Midbrain (tissue), 1 donor: Measurements from ENCODE around the gene TM9SF1.
"Not testable (repeated sequence)": the region's sequence is repeated elsewhere in the genome, so short reads cannot be mapped to it uniquely, and the experiment has no call there.

Source experiments
- DNase-seq: peaks from one replicate; lab custom pipeline; 2025; lab: John Stamatoyannopoulos, UW

Gene TM9SF1

DNA sequence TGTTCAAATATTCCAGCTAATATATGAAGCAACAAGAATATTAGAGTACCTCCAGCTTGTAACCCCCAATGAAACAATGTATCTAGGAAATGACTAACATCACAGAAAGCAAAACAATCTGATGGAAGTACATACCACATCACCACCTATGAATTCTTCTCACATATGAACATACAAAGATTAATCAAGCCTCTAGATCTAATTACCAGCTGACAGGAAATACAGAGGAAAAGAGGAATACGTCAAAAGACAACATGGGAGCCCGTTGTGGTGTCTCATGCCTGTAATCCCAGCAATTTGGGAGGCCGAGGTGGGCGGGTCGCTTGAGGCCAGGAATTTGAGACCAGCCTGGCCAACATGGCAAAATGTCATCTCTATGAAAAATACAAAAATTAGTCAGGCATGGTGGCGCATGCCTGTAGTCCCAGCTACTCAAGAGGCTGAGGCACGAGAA lies 29.4 kb upstream of the TM9SF1 start:
- DNase-seq, result no peak

GRCh38 chr14:24222987-24223386 lies 27.7 kb upstream of the TM9SF1 start:
- not testable (repeated sequence) for DNase-seq

GRCh38 chr14:24219521-24219920 lies 24.3 kb upstream of the TM9SF1 start:
- no peak for DNase-seq

GRCh38 chr14:24219080-24219479 lies 23.8 kb upstream of the TM9SF1 start:
- DNase-seq, result no peak

DNA sequence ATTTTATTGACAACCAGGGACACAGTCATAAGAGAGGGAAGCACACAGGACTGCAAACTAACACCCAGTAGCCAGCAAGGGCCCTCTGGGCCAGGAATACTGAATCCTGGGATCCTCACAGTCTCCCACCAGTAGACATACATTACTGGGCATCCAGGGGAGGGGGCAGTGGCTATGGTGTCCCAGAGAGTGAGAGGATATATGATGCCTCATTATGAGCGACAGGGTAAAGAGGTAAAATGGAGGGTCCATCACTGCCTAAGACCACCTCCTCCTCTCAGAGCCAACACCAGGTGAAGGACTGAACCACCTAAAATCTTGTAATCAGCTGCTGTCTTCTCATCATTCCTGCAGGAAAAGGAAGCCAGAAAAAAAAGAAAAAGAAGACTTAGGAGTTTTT lies 21.6 kb upstream of the TM9SF1 start:
- DNase-seq, result not testable (repeated sequence)

- no peak for DNase-seq
Measured at GRCh38 chr14:24216345-24216699, 21.1 kb upstream of the TM9SF1 start.

DNA sequence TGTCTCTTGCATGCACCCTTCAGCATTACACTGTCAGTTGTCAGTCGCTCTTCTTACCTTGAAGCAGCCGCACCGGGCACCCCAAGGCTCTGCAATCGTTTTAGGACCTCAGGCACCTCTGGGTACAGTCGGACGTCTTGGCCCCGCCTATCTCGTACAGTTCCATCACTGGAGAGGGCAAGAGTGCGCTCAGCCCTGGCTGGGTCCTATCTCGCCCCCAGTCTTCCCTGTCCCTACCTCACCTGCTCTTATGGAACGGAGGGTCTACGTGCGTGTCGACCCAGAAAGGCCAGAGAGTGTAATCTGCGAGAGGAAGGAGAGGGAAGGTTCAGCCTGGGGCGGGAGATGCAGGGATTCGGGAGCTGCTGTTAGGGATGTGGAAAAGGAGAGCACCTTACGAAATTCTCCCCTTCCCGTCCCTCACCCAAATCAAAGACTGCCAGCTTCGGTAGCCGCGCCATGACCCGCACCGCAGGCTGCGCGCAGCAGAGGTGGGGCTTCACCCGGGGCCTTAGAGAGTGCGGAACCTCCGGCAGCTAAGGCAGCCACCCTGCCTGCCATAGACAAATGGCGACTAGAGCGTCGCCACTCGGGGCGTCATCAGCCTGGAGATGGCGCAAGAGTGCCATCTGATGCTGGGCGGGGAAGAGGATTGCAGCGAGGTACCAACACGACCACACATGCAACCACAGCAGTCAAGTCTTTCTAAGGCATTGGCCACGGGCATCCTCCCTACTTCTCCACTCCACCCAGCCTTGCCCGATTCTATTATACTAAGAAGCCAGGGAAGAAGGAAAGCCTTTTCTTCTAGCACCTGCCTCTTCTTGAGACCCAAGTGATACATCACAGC lies 20.5 kb upstream of the TM9SF1 start, which contains the start of gene MDP1:
TSS of gene MDP1 (minus strand) at position 572 of the 850 bp plus-strand sequence. CDS start at position 461, 111 bp downstream.
- DNase-seq, result peak; percentile 89

DNA sequence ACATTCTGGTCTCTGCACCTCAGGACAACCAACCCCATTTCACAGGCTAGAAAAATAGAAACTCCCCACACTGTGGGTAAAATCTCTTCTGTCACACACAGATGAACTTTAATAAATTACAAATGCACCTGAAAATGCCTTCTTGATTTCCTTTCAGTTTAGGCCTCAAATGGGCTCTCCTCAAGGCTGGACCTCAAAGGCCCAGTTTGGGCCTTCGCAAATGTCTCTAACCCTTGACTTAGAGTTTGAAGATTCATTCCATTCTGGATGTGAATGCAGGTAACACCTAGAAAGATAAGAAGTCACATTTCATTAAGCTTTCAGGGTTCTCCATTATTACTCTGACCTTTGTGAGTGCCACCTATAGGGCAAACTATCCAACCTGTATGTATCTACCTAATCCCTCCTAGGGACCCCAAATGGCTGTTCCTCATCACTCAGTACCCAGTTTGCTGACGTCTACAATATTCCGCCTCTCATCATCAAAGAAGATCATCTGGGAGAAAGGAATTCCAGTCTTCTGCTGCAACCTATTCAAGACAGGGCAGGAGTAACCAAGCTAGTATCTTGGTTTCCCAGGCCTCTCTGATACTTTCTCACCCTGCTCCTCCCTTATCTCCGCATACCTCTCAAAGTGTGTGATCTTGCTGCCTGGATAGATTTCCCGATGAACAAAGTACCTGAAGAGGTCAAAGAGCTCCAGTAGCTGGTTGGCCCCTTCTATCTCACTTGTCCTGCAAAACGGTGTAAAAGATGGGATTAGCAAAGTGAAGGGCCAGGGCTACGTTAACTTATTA lies 18.8 kb upstream of the TM9SF1 start:
- DNase-seq, result no peak

GRCh38 chr14:24212924-24213865 lies 18.0 kb upstream of the TM9SF1 start, which contains the start of gene CHMP4A:
TSS of gene CHMP4A (minus strand) at chr14:24213488. CDS start at chr14:24213439, 49 bp downstream.
- DNase-seq, result peak; percentile 90

GRCh38 chr14:24211311-24211710 lies 16.1 kb upstream of the TM9SF1 start:
- no peak for DNase-seq

- no peak for DNase-seq
Measured at GRCh38 chr14:24207625-24208024, 12.4 kb upstream of the TM9SF1 start.

DNA sequence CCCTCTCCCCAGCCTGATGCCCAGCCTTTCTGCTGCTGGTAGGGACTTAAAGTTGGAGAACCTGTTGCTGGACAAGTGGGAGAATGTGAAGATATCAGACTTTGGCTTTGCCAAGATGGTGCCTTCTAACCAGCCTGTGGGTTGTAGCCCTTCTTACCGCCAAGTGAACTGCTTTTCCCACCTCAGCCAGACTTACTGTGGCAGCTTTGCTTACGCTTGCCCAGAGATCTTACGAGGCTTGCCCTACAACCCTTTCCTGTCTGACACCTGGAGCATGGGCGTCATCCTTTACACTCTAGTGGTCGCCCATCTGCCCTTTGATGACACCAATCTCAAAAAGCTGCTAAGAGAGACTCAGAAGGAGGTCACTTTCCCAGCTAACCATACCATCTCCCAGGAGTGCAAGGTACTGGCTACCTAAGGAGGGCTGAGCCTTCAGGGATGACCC lies 11.9 kb upstream of the TM9SF1 start:
- DNase-seq, result no peak

- DNase-seq, result no peak
Measured at GRCh38 chr14:24206260-24207103, 11.2 kb upstream of the TM9SF1 start.

- DNase-seq, result no peak
Measured at GRCh38 chr14:24204163-24205146, 9.2 kb upstream of the TM9SF1 start.

- DNase-seq, result not testable (repeated sequence)
Measured at GRCh38 chr14:24203249-24203886, 8.1 kb upstream of the TM9SF1 start.

DNA sequence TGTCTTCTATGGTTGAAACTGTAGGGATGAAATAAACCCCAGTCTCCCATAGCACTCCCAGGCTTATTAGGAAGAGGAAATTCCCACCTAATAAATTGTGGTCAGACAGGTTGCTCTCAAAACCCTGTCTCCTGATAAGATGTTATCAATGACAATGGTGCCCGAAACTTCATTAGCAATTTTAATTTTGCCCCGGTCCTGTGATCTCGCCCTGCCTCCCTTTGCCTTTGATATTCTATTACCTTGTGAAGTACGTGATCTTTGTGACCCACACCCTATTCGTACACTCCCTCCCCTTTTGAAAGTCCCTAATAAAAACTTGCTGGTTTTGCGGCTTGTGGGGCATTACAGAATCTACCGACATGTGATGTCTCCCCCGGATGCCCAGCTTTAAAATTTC lies 7.3 kb upstream of the TM9SF1 start:
- DNase-seq, result not testable (repeated sequence)

DNA sequence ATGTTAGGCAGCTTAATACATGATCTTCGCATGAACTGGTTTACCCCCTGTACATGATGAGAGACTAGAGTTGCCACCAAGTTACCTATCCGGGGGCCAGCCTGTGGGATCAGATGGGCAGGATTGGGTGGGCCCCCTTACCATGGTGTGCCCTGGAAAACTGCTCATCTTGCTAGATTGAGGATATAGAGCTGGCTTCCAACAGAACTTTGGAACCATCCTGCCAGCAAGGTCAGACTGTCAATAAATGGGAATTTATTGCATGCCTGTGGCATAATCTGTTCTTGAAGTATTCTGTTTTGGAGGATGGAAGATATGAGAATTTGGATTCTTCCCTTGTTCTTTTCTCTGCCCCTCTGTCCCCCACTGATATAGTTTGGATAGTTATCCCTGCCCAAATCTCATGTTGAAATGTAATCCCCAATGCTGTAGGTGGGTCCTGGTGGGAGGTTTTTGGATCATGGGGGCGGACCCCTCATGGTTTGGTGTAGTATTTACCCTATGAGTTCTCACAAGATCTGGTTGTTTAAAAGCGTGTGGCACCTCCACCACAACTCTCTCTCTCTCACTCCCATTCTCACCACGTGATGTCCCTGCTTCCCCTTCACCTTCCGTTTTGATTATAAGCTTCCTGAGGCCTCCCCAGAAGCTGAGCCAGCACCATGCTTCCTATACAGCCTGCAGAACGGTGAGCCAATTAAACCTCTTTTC lies 3.7 kb upstream of the TM9SF1 start:
- no peak for DNase-seq

GRCh38 chr14:24197056-24197450 lies 1.8 kb upstream of the TM9SF1 start:
- DNase-seq, result no peak
